ENCODE measurements around the gene COL5A1.

COL5A1 gene

DNA sequence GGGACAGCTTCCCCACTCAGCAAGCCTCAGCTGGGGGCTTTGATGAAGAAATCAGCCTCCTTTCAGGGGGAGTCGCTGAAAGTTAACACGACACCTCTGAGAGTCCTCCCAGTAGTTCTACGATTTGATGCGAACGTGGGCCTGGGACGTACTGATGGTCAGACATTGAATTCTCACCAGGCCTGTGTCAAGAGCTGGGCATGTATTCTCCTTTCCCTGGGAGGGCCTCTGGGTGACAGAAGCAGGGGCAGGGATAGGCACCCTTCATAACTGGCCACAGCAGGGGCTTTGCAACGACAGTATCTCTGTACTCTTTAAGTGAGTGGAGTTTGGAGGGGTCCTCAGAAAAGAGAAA lies 15.6 kb upstream of the COL5A1 start:
- DNase-seq (ENCODE audit: low spot score) = no peak

DNA sequence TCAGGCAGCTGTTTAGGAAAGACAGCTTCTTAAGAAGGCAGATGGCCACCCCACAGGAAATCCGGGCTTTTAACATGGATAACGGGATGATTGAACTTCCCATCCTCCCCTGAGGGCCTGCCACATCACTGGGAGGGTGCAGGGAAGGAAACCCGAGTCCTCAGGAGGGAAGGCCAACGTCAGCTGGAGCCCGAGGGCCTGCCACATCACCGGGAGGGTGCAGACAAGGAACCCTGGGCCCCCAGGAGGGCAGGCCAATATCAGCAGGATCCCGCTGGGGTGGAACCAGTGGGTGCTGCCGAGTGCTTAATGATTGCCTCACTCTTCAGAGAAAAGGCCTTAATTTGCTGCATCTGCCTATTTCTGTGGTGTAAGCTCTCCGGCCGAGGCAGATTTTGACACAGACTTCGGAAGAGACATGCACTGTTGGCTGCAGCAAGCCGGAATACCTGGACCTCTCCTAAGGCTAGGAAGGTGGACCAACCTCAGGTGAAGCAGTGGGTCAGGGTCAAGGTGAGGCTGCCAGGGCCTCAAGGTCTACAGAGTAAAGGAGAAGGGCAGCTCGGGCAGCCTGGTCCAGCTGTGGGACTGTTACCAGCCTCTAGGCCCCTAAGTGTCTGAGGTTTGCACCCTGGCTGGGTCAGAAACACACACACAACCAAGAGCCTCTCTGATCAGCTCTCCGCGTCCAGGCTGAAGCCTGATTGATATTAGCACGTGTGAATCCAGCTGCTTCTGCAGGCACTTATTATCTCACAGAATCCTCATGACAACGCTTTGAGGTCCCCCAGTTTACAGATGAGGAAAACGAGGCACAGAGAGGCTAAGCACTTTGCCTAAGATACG lies 14.8 kb upstream of the COL5A1 start:
- no peak for DNase-seq (ENCODE audit: low spot score)

DNA sequence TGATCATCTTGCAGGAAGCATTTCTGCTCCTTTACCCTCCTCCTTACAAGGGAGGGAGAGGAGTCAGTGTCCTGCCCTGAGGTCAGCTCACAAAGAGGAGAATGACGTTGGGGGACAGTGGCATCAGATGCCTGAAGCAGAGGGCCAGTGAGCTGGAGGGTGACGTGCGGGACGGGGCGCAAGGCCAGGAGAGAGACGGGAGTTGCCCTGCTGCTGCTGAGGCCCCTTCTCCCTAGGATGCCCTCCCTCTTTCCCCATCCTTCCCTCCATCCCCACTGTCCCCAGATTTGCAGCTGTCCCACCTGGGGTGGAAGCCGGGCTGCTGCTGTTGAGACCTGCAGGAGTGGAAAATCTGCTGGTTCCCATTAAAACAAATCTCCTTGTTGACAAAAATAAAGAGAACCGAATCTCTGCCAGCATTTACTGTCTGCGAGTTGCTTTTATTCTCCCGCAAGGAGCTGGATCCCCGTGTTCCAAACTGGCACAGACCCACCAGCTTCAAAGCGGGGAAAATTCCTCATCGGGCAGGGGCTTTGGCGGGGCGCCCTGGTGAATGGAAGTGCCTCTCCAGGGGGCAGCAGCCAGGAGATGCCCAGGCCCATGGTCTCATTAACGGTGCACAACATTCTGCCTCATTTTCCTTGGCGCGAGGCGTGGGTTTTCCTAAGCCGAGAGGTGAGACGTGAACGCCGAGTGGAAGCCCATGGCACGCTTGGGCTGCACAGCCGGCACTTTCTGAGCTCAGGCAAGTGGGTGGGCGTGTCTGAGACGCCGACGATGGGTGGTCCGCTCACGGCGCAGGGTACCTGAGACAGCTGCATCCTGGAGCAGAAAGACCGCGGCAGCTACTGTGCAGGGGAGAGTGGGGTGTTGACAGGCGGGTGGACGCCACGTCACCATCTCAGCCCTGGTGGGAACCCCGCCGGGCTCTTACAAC lies 13.9 kb upstream of the COL5A1 start:
- DNase-seq (ENCODE audit: low spot score) = no peak

- DNase-seq (ENCODE audit: low spot score) = no peak
These were observed 13.3 kb upstream of the COL5A1 start for GRCh38 chr9:134628354-134628736.

DNA sequence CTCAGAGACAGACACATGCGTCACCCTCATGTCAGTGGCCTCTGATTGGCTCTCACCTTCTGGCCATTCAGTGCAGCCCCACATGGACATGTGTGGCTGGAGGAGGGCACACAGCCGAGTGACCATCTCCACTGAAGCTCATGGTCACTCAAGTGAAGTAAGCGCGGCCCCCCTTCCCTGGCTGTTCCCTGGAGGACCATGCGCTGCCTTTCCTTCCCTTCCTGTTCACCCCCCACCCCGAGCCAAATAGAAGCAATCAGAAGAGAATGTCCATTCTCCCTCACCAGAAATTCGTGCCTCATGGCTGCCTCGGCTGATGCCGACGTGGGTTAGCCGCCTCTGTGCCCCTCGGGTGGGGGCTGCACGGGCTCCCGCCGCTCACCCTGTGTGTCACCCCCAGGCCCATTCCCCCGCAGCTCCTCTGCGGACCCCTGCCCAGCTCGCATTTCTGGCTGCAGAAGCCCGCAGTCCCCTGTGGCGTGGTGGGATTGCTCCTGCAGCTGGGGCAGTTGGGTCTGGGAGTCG lies 12.5 kb upstream of the COL5A1 start:
- no peak for DNase-seq (ENCODE audit: low spot score)

DNA sequence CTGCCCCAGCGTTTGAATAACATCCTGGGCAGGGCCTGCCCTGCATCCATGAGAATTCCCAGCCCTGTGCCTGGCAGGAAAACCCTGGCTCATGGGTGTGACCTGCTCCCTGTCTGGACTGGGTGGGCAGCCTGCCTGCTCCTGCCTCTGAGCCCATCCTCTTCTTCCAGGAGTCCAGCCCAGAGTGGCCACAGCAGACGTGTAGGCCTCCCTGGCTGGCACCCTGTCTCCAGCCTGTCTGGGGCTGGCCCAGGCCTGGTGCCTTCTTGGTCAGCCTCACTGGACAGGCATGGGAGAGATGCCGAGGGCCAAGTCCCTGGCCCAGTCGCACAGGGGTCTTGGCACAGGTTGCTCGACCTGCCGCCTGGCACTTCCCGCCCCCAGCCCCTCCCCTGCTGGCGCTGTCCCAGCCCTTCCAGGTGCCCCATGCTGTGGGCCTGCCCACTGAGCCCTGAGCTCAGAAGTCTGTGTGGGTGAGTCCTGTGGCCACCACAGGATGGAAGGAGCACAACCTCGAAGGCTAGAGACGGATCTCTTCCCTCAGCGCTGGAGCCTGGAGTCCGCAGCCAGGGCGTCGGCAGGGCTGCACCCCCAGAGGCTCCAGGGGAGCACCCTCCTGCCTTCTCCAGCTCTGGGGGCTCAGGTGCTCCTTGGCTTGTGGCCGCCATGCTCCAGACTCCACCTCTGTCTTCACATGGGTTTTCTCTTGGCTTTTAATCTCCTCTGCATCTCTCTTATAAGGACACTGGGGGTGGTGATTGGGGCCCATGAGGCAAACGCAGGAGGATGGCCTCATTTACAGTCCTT lies 11.8 kb upstream of the COL5A1 start:
- DNase-seq (ENCODE audit: low spot score) = no peak

- DNase-seq (ENCODE audit: low spot score) = no peak
These were observed 11.2 kb upstream of the COL5A1 start for GRCh38 chr9:134630393-134630790.

- DNase-seq (ENCODE audit: low spot score) = no peak
These were observed 10.7 kb upstream of the COL5A1 start for GRCh38 chr9:134630861-134631260.

- DNase-seq (ENCODE audit: low spot score) = no peak
These were observed 9.7 kb upstream of the COL5A1 start for GRCh38 chr9:134631881-134632280.

DNA sequence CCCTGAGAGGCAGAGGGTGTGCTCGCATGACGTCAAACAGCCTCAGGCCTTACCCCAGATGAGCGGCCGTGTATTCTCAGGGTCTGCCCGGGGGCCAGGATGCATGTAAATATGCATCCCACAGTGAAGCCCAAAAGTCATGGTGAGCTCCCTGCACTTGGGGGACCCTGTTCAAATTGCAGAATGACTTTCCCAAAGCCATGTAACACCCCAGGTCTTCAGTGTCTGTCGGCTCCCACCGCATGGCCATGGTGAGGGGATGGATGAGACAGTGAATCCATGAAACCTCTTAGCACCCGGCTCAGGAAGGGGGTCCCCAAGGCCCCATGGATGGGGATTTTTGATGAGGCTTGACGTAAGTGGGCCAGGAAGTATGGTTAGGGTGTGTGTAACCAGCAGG lies 9.3 kb upstream of the COL5A1 start:
- no peak for DNase-seq (ENCODE audit: low spot score)

DNA sequence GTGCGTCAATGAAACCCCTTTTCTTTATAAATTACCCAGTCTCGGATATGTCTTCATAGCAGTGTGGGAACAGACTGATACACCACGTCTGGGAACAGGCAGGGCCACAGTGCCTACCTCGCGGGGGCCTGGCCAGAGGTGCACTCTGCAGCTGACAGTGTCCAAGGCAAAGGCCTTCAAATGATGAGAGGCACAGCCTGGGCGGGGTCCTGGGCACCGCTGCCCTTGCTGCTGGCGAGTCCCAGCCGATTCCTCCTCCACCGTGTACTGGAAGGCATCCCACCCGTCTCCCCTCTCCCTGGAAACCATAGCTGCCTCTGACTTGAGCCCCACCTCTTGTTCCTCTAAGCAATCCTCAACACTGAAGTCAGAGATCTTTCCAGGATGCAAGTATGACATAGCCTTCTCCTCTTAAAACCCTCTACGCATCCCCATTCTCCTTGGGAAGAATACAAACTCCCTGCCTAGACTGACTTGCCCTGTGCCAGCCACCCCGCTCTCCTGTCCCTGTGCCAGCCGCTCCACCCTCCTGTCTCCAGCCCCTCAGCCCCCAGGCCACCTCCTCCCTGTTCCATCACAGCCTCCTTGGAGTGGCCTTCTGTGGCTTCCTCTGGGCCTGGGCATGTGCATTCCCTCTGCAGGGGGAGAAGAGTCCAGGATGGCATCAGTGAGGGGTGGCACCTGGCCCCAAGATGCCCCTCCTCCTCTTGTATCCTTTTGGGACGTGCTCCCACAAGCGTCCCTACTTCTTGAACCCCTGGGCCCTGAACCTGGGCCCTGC lies 8.1 kb upstream of the COL5A1 start:
- DNase-seq (ENCODE audit: low spot score) = no peak

GRCh38 chr9:134634176-134634575 lies 7.4 kb upstream of the COL5A1 start:
- no peak for DNase-seq (ENCODE audit: low spot score)

- DNase-seq (ENCODE audit: low spot score) = no peak
These were observed 6.9 kb upstream of the COL5A1 start for GRCh38 chr9:134634667-134635230.

DNA sequence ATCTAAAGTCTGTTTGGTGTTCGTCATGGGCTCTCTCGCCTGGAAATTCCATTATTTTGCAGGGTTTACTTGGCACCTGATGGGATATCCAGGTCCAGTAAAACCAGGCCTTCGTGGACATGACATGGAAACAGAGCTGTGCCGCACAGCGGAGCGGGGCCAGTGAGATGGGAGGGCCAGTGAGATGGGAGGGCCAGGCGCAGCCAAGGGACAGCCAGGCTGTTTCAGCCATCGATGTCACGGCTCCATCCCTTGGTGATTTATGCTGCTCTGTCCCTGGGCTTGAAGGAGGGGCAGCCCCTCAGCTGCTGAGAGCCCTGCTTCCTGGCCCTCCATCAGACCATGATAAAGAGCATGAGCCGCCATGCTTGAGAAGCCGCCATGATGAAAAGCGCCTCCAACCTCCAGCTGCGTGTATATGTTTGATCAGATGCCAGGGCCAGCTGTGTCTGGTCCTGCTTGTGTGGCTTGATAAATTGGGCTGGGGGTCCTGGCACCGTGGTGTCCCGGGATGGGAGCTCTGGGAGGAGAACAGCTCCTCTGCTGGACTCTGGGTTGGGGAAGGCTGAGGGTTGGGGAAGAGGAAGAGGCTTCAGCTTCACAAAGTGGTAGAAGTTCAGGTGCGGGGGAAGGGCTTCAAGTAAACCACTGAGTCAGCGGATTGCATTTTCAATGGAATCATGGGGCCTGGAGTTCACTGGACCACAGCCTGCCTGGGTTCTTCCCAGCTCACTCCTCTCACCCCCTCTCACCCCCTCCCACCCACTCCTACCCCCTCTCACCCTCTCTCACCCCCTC lies 6.1 kb upstream of the COL5A1 start:
- no peak for DNase-seq (ENCODE audit: low spot score)

GRCh38 chr9:134636149-134636507 lies 5.5 kb upstream of the COL5A1 start:
- DNase-seq (ENCODE audit: low spot score) = no peak

- DNase-seq (ENCODE audit: low spot score) = no peak
These were observed 4.4 kb upstream of the COL5A1 start for GRCh38 chr9:134637241-134637640.

DNA sequence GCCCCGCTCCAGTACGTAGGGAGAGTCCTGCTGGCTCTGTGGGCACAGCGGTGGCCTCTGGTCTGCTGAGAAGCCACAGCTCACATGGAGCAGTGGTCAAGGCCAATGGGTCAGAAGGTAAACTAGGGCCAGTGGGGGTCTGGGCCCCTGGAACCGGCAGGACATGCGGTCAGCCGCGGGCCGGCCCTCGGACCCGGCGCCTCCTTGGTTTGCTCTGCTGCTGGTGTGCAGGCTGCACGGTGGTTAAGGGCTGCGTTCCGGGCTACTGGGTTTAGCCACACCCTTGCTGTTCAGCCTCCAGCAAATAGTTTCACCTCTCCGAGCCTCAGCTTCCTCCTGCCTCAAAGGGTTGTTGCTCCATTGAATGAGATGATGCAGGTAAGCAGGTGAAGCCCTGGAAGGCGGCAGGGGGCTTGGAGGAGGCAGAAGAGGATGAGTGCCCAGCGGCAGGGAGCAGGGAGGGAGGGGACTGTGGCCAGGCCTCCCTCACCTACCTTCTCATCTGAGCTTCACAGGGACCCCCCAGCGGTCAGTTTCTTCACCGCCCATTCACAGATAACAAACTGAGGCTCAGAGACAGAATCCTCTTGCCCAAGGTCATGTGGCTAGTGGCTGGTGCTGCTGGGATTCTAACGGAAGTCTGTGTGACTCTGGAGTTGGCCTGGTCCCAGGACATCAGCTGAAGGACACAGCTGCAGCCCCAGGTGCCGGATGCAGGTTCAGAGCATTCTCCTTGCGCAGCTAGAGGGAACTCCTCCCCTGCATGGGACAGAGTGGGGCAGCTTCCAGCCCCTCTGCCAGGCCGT lies 3.7 kb upstream of the COL5A1 start:
- no peak for DNase-seq (ENCODE audit: low spot score)

DNA sequence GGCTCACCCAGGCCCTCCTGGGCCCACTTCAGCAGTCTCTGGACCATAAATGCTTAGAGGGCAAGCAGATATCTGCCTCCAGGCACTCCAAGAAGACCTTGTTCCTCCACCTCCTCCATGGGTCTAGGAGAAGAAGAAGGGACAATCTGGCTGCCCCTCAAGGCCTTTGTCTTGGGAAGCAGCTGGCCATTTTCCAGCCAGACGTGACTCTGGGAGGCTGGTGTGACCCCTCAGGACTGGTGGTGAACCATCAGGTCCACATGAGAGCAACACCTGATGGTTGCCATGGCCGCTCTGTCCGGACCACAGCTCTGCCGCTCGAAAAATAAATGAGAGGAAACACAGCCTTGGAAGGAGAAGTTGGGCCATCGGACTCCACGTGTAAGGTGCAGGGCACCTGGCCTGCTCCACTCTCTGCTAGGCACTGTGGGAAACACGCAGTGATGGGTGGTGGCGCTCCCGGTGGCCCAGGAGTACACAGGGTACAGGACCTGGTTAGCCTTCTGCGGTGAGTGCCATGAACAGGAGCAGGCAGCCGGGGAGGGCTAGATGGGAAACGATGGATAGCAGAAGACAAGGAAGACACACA lies 3.0 kb upstream of the COL5A1 start:
- DNase-seq (ENCODE audit: low spot score) = no peak

DNA sequence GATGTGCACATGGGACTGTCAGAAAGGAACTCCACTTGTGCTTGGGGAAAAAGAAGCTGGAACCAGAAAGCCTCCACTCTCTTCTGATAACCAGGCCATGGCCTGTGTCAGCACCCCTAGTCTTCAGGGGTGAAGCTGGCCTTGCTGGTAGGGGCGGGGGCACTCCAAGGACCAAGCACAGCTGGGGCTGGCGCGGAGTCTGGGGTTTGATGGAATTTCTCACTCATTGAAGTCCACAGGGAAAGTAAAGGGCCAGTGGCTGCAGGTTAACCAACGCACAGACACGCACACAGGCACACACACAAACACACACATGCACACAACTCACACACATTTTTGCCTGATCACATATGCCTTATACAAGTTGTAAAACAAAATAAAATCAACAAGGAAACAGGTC lies 1.6 kb upstream of the COL5A1 start:
- no peak for DNase-seq (ENCODE audit: low spot score)
